ENCODE data around the gene ARHGAP18.

ARHGAP18 gene

DNA sequence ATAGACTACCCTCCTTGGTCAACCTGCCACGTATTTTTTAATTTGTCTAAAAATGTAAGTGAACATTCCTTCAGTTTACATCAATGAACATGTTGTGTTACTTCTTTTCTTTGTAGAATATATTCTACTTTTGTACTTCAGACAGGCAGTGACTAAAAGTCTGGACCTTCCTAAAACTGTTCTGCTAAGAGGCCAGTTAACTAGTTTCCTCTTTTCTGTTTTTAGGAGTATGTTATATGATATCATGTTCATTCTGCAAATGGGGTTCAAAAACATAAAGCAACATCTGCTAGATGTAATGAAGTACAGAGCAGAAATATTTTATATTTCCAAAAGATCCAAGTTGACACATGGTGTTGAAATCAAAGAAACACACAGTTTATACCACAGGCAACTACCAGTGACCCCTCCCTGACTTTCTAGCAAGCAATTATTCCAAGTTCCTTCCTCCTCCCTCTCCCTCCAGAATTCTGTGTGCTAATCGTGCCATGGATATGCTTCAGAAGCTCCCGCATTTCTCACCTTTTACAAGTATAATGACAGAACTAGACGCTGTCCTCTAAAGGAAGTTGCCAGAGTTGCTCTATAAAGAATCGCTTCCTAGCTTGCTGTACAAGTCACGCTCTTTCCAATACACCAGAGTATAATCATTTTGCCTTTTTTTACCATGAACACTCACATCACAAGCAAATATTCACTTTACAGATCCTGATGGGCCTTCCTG lies 64.7 kb downstream of the ARHGAP18 start:
- DNase-seq (ENCODE audit: extremely low read depth, low read depth) = no peak
- TF ChIP-seq, protein P1, sequence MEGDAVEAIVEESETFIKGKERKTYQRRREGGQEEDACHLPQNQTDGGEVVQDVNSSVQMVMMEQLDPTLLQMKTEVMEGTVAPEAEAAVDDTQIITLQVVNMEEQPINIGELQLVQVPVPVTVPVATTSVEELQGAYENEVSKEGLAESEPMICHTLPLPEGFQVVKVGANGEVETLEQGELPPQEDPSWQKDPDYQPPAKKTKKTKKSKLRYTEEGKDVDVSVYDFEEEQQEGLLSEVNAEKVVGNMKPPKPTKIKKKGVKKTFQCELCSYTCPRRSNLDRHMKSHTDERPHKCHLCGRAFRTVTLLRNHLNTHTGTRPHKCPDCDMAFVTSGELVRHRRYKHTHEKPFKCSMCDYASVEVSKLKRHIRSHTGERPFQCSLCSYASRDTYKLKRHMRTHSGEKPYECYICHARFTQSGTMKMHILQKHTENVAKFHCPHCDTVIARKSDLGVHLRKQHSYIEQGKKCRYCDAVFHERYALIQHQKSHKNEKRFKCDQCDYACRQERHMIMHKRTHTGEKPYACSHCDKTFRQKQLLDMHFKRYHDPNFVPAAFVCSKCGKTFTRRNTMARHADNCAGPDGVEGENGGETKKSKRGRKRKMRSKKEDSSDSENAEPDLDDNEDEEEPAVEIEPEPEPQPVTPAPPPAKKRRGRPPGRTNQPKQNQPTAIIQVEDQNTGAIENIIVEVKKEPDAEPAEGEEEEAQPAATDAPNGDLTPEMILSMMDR (IDR thresholded peaks at IDR 0.05; ENCODE audit: low read depth, low read length) = no peak

DNA sequence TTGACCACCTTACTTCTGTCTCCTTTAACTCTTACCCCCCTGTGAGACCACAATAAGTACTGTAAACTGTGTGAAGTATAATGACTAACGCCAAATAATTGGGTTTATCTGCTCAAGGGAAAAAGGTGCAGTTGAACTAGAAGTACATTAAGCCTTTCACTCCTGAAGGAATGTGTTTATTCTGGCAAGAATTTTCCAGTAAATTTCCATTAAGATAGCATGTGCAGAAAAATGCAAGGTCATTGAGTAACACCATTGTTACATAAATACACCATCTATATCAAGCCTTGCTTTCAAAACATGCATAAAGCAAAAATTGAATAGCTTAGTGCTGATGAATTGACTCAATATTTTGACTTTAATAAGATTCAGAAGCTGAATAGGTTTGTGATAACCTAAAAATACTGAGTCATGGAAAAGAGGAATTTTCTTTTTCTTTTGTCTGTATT lies 65.4 kb downstream of the ARHGAP18 start:
- no peak for DNase-seq (ENCODE audit: extremely low read depth, low read depth)
- TF ChIP-seq, protein P1 (IDR thresholded peaks at IDR 0.05; ENCODE audit: low read depth, low read length) = no peak

DNA sequence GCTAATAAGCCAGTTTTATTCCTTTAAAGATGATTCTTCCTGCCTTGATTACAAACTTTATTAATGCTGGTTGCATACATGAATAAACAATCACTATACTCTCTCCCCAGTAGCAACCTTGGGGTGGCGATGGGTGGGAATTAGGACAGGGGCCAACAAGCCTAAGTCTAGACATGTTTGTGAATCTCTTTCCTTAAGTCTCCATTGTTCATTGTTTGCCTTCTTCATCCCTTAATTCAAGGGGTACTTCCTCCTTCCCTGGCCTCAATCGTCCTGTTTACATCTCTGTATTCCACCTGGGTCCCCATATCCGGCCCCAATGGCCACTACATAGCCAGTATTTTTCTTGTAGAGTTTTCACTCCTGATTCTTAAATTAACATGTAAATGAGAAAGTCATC lies 66.0 kb downstream of the ARHGAP18 start:
- TF ChIP-seq, protein P1 (IDR thresholded peaks at IDR 0.05; ENCODE audit: low read depth, low read length) = no peak
- no peak for DNase-seq (ENCODE audit: extremely low read depth, low read depth)

DNA sequence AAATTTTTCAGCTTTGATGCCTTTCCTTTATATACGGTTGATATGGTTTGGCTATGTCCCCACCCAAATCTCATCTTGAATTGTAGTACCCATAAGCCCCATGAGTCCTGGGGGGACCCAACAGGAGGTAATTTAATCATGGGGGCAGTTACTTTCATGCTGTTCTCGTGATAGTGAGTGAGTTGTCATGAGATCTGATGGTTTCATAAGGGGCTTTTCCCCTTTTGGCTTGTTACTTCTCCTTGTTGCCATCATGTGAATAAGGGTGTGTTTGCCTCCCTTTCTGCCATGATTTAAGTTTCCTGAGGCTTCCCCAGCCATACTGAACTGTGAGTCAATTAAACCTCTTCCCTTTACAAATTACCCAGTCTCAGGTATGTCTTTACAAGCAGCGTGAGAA lies 66.8 kb downstream of the ARHGAP18 start:
- no peak for DNase-seq (ENCODE audit: extremely low read depth, low read depth)

DNA sequence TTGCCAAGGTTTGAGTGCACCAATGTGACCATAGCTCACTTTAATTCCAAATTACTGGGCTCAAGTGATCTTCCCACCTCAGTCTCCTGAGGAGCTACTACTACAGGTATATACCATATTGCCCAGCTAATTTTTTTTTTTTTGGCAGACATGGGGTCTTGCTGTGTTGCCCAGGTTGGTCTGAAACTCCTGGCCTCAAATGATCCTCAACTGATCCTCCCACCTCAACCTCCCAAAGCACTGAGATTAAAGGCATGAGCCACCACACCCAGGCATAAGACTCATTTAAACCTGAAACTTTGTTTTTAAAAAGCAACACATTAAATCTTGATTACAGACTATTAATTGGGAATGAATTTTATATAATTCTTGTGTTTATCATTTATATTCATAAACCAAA lies 67.7 kb downstream of the ARHGAP18 start:
- DNase-seq (ENCODE audit: extremely low read depth, low read depth) = no peak
- TF ChIP-seq, protein P1 (IDR thresholded peaks at IDR 0.05; ENCODE audit: low read depth, low read length) = no peak

More for the DNA sequence above, 66.8 kb downstream of the ARHGAP18 start:
- TF ChIP-seq, protein P1 (IDR thresholded peaks at IDR 0.05; ENCODE audit: low read depth, low read length) = no peak

DNA sequence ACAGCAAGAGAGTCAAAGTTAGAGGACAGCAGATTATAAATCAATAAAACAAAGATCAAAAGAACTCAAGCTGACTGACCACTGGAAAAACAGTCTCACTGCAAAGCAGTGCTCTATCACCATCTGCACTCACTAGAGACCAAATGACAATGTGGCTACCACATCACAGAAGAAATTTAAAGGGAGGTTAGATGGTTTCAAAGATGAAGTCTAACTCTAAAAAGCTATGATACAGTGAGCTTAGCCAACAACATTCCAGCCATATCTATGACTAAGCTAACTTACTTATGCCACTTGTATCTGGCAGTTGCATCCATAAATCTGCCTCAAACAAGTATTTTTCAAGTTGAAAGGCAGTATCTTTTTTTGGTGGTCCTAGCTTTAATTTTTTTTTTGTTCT lies 68.6 kb downstream of the ARHGAP18 start:
- TF ChIP-seq, protein P1 (IDR thresholded peaks at IDR 0.05; ENCODE audit: low read depth, low read length) = no peak
- no peak for DNase-seq (ENCODE audit: extremely low read depth, low read depth)

DNA sequence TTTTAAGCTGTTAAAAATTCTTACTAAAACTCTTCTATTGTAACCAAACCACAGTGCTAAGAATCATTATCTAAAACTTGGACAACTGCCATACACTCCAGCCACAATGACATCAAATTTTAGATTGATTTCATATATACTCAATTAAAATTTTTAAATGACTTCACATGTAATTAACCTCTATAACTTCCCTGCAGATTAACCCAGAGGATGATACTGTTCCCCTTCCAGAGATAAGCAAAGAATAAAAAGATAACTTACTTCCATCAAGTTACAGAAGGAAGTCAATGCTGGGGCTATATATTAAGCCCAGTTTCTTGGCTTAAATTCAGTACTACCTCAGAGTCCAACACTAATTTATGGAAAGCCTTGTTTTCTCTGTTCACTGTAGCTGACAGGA lies 71.3 kb downstream of the ARHGAP18 start:
- DNase-seq (ENCODE audit: extremely low read depth, low read depth) = no peak
- TF ChIP-seq, protein P1 (IDR thresholded peaks at IDR 0.05; ENCODE audit: low read depth, low read length) = no peak

Measured in AG09319 (cell line).